Heart right ventricle (tissue), 16 donors: ENCODE measurements around the gene EIF4G1. TPM values are rescaled to one million over a fixed set of nuclear protein-coding genes. Genes with fewer than 3 reads are reported as not detected.

Experiments
- ATAC-seq, 8 donors: fragments of 200-7000 bp; cut with Tn5 transposase; one replicate each; pipeline ENCODE4 v1.9.1; 2020; ENCODE audit warnings: mild to moderate bottlenecking in 8 of 8, moderate library complexity in 8 of 8, moderate number of reproducible peaks in 1 of 8
- DNase-seq, 2 donors: peaks; one replicate each; pipeline ENCODE4 v3.0.0-alpha.2; 2020
- H3K27ac ChIP-seq, 10 donors: fragments of 200-600 bp; sonication (generic) in 2 of 10; one replicate each; pipeline versions ENCODE4 v1.5.0 to v1.8.0; 2020 to 2022; ENCODE audit warnings: mild to moderate bottlenecking in 3 of 10
- H3K27me3 ChIP-seq, 7 donors: fragments of 200-600 bp; one replicate each; pipeline ENCODE4 v1.8.0; 2021 to 2022; ENCODE audit warnings: mild to moderate bottlenecking in 2 of 7
- H3K36me3 ChIP-seq, 9 donors: fragments of 200-600 bp; sonication (generic) in 1 of 9; one replicate each; pipeline versions ENCODE4 v1.5.0 to v1.8.0; 2020 to 2022; ENCODE audit warnings: mild to moderate bottlenecking in 2 of 9
- H3K4me1 ChIP-seq, 9 donors: fragments of 200-600 bp; sonication (generic) in 1 of 9; one replicate each; pipeline versions ENCODE4 v1.5.0 to v1.8.0; 2020 to 2022; ENCODE audit warnings: mild to moderate bottlenecking in 4 of 9
- H3K4me3 ChIP-seq, 10 donors: fragments of 200-600 bp; sonication (generic) in 2 of 10; one replicate each; pipeline versions ENCODE4 v1.5.0 to v1.8.0; 2020 to 2022; ENCODE audit warnings: mild to moderate bottlenecking in 7 of 10, moderate library complexity in 2 of 10
- H3K9me3 ChIP-seq, 11 donors: fragments of 200-600 bp in 10 of 11; sonication (generic) in 2 of 11; one replicate each; pipeline versions ENCODE4 v1.5.0 to v1.8.0; 2013 to 2022; ENCODE audit warnings: mild to moderate bottlenecking in 2 of 11, control low read depth in 1 of 11, moderate library complexity in 1 of 11
- CTCF ChIP-seq, 9 donors: fragments of 200-600 bp; sonication (generic) in 2 of 9; IDR thresholded peaks; one replicate each; pipeline versions ENCODE4 v1.5.0 to v1.8.0; 2021 to 2022; ENCODE audit warnings: antibody characterized with exemption in 9 of 9, mild to moderate bottlenecking in 5 of 9, moderate library complexity in 1 of 9
- WGBS, 2 donors: extraction: QIAGEN DNeasy Blood & Tissue Kit; methylation state at CpG; one replicate each; pipeline ENCODE4 v1.1.7; 2013; ENCODE audit warnings: inconsistent platforms in 1 of 2; 5-methylcytosine and 5-hydroxymethylcytosine counted together
- intact Hi-C, 10 donors: fragments of 100-400 bp; cut with DNase I; formaldehyde crosslinking; loops; one replicate each; pipeline versions ENCODE4 v1.11.1 to v1.14.2; 2022
- polyA plus RNA-seq, 2 donors: library from polyadenylated mRNA; stranded (reverse); fragments of 200-250 nt; gene quantifications; one replicate each; pipeline ENCODE4 v1.2.3, GENCODE V29; 2013
- total RNA-seq, 10 donors: library from RNA; stranded (reverse); fragmentation: NEBNext Ultra II Directional in 3 of 10; extraction: Animal tissue kit (Norgen Biotek cat#: 25700) in 3 of 10; gene quantifications; one replicate each; pipeline versions ENCODE4 v1.2.1 to v1.2.4, GENCODE V29; 2021 to 2023
- donor health status: Arrhythmogenic right ventricular cardiomyopathy.
- donor health status: ischemic (EF 13 %, LVEDD 7.1; RV severe dilation, severe dysfunction).
- donor health status: healthy with polysubstance abuse.
- donor health status: DM: no; HTN: yes; CAD: no.
- donor health status: DM: no; HTN: no; CAD: no.
- donor health status: ischemic (EF 25% LVEDD 6.9; RV normal size, moderate dysfunction).
- donor health status: ischemic (EF 25% LVEDD 5.7; RV mildly dilated, moderate dysfunction).
- donor health status: healthy.
- donor health status: DM: yes; HTN: yes; CAD: no.
- donor health status: Ischemic cardiomyopathy.
- donor health status: ischemic (EF 35%, LVEDD 5.7; RV mildly dilated, moderate dysfunction).
- donor health status: nonischemic (EF 11% LVEDD 7.7; RV severe dilation, severe dysfunction).
- donor health status: DM: yes; HTN: yes; CAD: no.
- donor health status: PGD.
- donor health status: ischemic (EF 29% LVEDD 5.4; RV normal size, mild dysfunction).
- donor health status: nonischemic (EF 23%, LVEDD 6.1; RV moderate dilation, normal function).

EIF4G1 gene
- total and polyA plus RNA-seq, 12 donors, result 142 to 316 (median 209) TPM

- H3K4me1 ChIP-seq, result no peaks in the 10 kb centered on the region
- H3K27ac ChIP-seq, result no peak overlapping the region
- no peaks in the 10 kb centered on the region for H3K9me3 ChIP-seq
- no peak overlapping the region for H3K4me3 ChIP-seq
- DNase-seq (no peak), ATAC-seq (no peak)
- no peak for TF ChIP-seq CTCF (IDR thresholded peaks at IDR 0.05)
- intact Hi-C loops, result loop anchor here in 1 of 10 donors (10.0 kb wide), 1 partner anchor 48 kb away; no protein-coding TSS in a partner anchor
- WGBS, 2 donors, result 89 to 93% methylated on average over 4 of the region's 4 CpGs
- H3K36me3 ChIP-seq, result peaks cover 7 to 81% (median 78%) of the 10 kb centered on the region in 9 donors
- no peaks in the 10 kb centered on the region for H3K27me3 ChIP-seq
Observed at GRCh38 chr3:184306341-184306972, 7.9 kb upstream of the EIF4G1 start.

GRCh38 chr3:184307915-184308314 lies 6.5 kb upstream of the EIF4G1 start:
- intact Hi-C loops, result loop anchor here in 1 of 10 donors (10.0 kb wide), 1 partner anchor 47 kb away; no protein-coding TSS in a partner anchor
- no peak for TF ChIP-seq CTCF (IDR thresholded peaks at IDR 0.05)
- H3K9me3 ChIP-seq, result no peaks in the 10 kb centered on the region
- 93 to 94% methylated on average over 9 of the region's 9 CpGs for WGBS, 2 donors
- H3K27me3 ChIP-seq, result no peaks in the 10 kb centered on the region
- H3K4me3 ChIP-seq, result no peak overlapping the region
- DNase-seq, result no peak
- ATAC-seq, result no peak
- peaks cover 7 to 66% (median 64%) of the 10 kb centered on the region in 9 donors for H3K36me3 ChIP-seq
- no peaks in the 10 kb centered on the region for H3K4me1 ChIP-seq
- H3K27ac ChIP-seq, result no peak overlapping the region

GRCh38 chr3:184308744-184309143 lies 5.7 kb upstream of the EIF4G1 start:
- no peak for DNase-seq
- Histone ChIP-seq H3K27me3 (no peaks in the 10 kb centered on the region), H3K9me3 (no peaks in the 10 kb centered on the region), H3K4me3 (no peak overlapping the region), H3K36me3 (peaks cover 4 to 58% (median 55%) of the 10 kb centered on the region in 9 donors), H3K27ac (no peak overlapping the region), H3K4me1 (peaks cover 0 to 2% (median under 1%) of the 10 kb centered on the region in 9 donors)
- intact Hi-C loops, result loop anchor here in 1 of 10 donors (10.0 kb wide), 1 partner anchor 46 kb away; no protein-coding TSS in a partner anchor
- no peak for ATAC-seq
- 63 to 69% methylated on average over 7 of the region's 7 CpGs for WGBS, 2 donors
- TF ChIP-seq CTCF (IDR thresholded peaks at IDR 0.05), result no peak

- Histone ChIP-seq H3K27ac (no peak overlapping the region), H3K9me3 (no peaks in the 10 kb centered on the region), H3K27me3 (no peaks in the 10 kb centered on the region), H3K4me1 (peaks cover 11 to 22% (median 16%) of the 10 kb centered on the region in 9 donors), H3K36me3 (peaks cover 0 to 37% (median 26%) of the 10 kb centered on the region in 9 donors), H3K4me3 (no peak overlapping the region)
- DNase-seq, result no peak
- intact Hi-C loops, result loop anchor here in 3 of 10 donors (5.0 to 10.0 kb wide), 4 partner anchors 36 to 687 kb away; partner anchors contain the start of genes ABCF3 (in 1 of the 3) and DVL3 (in 1 of the 3)
- no peak for ATAC-seq
- TF ChIP-seq CTCF (IDR thresholded peaks at IDR 0.05), result no peak
Observed at GRCh38 chr3:184311633-184312032, 2.8 kb upstream of the EIF4G1 start.
